GM21367 (cell line): Measurements from ENCODE around the gene SDK2.

Experiments used
- ATAC-seq: cut with Tn5 transposase; IDR thresholded peaks from one replicate; pipeline ENCODE4 v1.9.1; 2021; ENCODE audit not compliant: unreplicated experiment

SDK2 gene

DNA sequence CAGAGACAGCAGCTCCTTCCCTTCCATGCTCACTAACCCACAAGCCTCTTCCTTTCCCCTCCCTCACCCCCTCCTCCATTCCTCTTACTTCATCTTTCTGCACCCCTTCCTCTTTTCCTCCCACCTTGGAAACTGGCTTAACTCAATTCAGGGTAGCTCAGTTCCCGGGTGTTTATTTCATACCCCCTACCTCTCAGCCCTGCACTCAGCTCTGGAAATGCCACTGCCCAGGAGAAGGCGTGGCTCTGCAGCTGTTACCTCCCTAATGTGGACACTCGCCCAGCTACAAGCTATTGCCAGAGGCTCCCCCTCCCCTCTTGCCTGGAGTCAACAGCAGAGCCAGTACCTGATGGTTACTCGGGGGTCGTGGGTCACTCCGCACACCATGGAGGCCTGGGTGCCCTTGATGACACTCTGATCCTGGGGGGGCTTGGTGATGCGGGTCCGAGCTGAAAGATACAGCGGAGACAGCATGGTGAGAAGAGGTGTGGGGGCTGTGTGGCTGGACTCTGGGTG, 214.0 kb downstream of the SDK2 start:
- no peak for ATAC-seq

DNA sequence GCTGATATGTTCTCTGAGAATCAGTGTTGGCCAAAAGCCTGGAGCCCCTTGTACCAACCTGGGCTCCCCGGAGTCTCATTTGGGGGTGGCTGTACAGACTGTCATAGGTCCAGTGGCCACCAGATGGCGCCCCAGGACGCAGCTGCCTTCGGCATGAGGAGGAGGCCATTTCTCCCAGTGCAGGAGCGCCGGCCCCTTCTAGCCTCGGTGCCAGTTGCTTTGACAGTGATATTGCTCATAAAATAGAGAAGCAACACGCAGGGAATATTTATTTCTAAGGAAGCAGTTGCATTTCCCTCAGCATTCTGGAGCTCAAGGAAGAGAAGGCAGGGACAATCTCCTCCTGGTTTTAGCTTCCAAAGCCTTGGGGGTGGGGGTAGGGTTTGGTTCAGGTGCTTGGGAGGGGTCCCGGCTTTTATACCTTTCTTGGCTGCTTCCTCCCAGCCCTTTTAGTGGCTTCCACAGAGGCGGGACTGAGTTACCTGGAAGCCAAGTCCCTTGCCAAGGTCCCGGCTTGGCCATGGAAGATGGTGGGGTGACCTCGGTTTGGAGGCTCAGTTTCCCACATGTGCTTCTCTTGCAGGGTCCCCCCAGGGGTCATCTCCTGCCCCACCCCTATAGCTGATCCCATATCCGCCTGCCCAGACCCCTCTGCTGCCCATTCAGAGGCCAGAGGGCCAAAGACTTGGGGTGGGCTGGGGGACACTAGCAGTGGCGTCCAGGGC, 214.6 kb downstream of the SDK2 start:
- ATAC-seq: no peak

DNA sequence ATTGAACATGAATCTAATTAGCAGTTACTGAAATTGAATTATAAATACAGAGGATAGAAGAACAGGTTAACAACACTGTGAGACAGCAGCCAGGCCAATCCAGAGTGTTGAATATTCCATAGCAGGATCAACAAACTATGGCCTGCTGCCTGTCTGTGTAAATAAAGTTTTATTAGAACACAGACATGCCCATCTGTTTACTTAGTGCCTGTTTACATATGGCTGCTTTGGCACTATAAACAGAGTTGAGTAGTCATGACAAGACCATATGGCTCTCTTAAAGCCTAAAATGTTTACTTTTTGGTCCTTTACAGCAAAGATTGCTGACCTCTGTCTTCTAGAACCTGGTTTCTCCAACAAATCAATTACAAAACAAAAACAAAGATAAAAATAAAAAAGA, 217.0 kb downstream of the SDK2 start:
- no peak for ATAC-seq

DNA sequence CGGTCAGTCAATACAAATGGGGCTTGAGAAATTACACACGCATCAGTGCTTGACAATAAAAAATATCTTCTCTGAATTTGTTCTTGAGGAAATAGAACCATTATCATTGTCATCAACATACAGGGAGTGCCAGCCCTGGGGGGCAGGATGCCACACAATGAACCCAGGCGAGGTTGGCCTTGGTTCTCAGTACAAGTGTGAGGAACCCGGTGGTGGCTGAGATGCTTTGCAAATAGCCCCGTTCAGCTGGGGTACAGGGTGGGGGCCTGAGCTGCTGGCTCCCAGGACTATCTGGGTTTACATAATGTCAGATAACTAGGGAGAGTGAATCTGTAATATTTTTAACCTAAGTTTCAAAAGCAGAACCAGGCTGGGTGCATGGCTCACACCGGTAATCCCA, 219.7 kb downstream of the SDK2 start:
- ATAC-seq: no peak

DNA sequence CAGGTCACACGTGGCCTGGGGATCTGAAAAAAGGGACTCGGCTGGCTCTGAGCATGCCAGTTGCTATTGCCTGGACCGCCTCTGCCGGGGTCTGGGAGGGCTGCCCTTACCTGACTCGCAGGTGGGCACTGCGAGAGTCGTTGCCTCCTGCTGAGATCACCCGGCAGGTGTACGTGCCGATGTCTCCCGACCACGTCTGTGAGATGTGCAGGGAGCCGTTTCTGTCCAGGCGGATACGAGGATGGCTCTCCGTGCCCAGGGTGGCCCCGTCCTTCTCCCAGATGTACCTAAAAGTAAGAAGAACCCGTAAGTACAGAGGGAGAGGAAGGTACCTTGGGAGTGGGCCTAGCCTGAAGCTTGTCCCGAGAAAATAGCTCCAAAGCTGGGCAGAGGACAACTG, 220.4 kb downstream of the SDK2 start:
- ATAC-seq: no peak

DNA sequence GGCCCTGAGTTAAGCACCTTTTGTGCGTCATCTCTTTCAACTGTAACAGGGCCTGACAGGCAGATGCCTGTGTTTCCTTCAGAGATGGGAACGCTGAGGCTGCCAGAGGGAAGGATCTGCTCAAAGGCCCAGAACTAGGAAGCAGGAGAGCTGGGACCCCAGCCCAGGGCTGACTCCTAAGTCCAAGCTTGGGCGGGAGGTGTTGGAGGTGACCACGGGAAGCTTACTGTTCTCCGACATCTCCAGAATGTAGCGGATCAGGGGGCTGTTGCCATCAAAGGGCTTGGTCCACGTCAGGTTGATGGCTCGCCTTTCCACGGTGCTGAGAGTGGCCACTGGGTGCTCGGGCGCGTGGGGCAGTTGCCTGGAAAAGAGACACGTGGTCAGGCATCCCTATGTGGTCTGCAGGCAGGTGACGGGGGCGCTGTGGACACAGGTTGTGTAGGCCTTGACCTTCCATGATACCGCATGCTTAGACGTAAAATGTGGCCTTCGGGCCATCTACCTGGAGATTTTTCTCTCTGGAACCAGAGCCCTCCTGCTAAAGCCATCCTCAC, 221.0 kb downstream of the SDK2 start:
- no peak for ATAC-seq

DNA sequence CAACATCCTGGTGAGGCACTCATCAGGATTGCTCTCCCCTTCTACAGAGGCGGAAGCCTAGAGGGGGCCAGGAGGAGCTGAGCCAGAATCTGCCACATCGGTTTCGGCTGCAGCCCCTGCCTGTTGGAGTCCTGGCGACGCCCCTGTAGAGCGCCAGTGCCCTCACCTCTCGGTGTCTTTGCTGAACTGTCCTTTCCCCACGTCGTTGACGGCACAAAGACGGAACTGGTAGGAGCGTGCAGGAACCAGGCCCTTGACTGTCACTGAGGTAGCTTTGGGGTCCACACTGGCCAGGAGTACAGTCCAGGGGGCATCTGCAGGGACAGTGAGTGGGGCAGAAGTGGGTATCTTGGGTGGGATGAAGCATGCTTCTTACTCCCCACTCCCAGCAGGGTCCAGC, 222.1 kb downstream of the SDK2 start:
- ATAC-seq: no peak

DNA sequence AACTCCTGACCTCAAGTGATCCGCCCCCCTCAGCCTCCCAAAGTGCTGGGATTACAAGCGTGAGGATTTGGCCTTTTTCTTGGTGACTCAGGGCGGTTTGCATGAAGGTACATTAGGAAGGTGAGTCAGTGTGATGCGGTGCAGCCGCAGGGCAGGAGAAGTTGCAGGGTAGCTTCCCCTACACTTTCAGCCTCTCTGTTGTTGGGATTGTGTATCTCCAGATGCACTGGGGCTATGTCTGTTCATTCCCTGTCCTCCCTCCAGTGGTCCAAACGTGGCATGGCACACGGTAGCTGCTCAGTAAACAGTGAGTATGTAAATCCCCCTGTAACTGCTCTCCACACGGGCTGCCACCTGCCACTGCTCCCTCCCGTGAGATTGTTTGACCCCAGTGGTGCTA, 223.3 kb downstream of the SDK2 start:
- ATAC-seq: no peak

DNA sequence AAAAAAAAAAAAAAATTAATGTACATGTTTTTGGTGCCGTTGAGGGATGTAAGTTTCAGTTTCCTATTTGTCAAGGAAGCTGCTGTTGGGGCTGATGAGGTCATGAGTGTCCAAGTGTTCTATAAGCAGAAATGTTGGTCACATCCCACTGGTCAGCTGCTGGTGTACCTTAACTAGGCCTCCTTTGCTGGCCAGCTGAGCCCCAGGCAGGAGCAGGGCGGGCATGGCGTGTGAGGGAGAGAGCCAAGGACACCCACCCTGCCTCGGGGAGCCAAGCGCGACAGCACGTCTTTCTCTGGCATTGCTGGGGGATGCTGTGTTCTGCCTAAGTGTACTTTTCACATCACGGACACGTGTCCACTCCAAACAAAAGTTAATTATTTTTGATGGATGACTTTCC, 224.4 kb downstream of the SDK2 start:
- ATAC-seq: no peak

DNA sequence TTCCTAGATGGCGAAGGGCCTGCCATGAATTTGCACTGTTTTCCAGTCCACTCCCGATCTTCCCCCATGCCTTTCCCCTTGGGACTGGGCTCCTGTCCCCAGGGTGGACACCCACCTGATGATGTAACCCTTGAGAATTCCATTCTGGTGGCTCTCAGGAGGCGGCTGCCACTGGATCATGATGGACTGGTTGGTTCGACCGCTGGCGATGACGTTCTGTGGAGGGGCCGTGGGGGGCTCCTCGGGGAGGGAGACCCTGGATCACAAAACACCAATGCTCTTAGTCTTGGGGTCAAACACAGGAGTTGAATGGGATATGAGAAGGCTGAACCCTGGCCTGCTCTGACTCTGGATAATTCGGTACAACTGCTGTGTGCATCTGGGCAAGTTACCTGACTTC, 225.2 kb downstream of the SDK2 start:
- ATAC-seq: no peak

DNA sequence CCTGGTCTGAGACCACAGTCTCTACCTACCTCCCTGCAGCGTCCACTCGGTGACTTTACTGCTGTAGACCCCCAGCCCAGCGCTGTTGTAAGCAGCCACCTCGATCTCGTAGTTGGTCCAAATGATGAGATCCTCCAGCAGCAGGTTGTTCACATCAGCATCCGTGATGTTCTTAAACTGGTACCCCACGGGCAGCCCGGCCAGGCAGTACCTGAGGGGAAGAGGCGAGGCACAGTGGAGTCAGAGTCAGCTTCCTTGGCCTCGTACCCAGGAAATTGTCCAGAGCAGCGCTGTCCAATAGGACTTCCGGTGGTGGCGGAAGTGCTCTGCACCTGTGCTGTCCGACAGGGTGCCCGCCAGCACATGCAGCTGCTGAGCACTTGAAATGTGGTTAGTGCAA, 228.5 kb downstream of the SDK2 start:
- ATAC-seq: no peak

DNA sequence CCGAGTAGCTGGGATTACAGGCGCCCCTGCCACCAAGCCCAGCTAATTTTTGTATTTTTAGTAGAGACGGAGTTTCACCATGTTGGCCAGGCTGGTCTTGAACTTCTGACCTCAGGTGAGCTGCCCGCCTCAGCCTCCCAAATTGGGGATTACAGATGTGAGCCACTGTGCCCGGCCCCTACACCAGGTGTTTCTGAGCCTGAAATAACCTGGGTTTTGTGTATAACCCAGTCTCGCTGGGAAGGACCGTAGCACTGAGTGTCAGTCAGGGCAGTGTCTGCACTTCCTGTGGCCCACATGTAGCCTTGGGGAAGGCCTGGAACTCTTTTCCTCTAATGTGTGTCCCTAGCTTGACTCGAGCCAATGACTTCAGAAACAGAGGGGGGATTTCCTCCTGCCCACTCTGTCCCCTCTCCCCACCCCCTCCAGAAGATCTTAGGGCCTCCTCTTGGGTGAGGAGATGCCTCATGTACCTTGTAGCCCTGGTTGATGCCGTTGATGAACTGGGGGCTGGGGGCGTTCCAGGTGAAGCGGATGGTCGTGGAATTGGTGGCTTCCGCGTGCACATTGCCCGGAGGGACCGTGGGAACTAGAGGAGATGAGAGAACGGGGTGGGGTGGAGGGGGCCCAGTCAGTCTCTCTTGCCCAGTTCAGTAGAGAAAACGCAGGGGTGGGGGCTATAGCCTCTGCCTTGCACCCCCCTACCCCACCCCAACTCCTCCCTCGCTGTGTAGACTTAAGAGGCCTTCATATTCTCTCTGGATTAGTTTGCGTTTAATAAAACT, 229.9 kb downstream of the SDK2 start:
- no peak for ATAC-seq

DNA sequence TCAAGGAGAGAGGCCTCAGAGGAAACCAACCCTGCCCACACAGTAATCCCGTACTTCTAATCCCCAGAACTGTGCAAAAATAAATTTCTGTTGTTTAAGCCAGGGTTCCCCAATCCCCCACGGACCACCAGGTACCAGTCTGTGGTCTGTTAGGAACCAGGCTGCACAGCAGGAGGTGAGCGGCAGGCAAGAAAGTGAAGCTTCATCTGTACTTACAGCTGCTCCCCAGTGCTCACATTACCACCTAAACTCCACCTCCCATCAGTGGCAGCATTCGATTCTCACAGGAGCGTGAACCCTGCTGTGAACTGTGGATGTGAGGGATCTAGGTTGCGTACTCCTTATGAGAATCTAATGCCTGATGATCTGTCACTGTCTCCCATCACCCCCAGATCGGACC, 231.3 kb downstream of the SDK2 start:
- no peak for ATAC-seq

DNA sequence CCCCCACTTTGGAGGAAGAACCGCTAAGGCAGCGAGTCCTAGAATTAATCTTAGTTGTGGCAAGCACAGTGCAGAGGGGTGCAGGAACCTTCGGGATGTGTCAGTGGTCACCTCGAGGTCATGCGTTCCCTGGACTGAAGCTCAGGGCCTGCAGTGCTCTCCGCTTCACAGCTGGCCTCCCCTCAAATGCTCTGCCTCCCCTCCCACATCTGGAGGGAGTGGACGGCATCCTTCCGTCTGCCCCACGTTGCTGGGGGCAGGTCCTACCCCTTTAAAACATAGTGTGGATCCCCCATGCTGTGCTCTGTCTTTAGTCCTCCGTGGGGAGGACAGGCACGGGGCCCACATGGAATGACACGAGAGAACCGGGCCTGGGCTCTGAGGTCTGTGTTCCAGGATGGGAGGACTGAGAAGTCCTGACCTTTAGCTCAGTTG, 232.9 kb downstream of the SDK2 start:
- ATAC-seq: no peak

DNA sequence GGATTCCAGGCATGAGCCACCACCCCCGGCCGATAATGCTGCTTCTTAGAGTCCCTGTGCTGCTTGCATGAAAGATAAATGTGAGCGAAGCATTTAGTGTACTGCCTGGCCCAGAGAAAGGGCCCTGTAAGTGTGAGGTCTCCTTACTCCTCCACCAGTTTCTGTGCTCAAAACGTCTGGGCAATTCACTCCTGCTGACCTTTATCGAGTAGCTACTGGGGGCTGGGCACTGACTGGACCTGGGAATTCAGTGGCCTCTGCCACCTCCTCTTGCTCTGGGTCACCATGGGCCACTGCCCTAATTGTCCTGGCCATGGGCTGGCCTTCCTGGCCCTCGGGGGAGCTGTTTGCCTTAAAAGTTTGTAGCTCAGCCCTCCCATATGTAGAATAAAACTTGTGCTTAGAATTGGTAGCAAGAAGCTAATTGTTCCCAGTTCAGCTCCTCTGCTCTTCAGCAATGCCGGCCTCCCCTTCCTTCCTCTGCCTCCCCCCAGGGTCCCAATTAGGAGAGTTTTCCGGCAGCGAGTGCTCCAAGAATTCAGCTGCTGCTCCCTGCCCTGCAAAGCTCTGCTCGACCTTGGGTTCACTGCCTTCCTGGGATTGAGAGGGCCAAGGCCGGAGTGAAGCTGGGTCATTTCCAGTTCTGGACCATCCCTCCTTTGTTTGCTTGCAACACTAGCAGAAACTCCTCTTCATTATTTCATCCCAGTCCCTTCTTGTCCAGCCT, 233.5 kb downstream of the SDK2 start:
- no peak for ATAC-seq

DNA sequence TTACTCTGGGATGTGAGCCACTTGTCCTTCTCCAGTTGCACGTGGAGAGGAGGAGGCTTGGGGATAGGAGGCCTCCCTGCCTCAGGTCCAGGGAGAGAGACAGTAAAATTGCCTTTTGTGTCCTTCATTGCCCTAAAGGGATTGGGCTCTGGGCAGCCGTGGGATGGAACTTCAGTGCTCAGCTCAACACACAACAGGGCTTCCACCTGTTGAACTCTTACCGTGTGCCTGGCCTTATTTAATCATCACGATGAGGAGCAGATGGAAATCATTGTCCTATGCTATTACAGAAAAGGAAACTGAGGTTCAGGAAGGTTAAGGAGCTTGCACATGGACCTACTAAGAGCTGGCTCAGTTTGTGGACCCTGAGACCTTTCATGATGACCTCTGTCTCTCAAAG, 240.0 kb downstream of the SDK2 start:
- ATAC-seq: no peak

DNA sequence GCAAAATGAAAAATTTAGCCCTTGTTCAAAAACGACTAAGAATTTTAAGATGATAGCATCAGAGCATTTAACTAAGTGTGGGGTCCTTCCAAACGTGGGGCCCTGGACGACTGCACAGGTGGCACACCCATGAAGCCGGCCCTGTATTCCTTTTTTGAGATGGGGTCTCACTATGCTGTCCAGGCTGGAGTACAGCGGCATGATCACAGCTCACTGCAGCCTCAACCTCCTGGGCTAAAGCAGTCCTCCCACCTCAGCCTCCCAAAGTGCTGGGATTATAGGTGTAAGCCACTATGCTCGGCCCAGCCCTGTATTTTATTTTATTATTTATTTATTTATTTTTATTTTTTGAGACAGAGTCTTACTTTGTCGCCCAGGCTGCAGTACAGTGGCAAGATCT, 241.8 kb downstream of the SDK2 start:
- no peak for ATAC-seq

DNA sequence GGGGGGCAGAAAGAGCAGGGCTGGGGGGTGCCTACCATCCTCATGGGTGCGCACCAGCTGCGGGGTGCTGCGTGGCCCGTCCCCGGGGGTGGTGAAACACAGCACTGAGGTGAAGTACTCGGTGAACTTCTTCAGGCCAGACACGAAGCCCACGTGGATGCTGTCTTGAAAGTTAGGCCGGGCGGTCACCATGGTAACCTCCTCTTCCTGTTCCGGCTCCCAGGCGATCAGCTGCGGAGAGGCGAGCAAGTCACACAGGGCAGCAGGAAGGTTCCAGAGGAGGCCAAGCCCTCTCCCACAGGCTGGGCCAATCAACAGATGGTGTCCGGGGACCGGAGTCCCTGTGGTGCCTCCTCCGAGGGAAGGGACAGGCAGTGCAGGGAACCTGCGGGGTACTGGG, 242.3 kb downstream of the SDK2 start:
- ATAC-seq: no peak

DNA sequence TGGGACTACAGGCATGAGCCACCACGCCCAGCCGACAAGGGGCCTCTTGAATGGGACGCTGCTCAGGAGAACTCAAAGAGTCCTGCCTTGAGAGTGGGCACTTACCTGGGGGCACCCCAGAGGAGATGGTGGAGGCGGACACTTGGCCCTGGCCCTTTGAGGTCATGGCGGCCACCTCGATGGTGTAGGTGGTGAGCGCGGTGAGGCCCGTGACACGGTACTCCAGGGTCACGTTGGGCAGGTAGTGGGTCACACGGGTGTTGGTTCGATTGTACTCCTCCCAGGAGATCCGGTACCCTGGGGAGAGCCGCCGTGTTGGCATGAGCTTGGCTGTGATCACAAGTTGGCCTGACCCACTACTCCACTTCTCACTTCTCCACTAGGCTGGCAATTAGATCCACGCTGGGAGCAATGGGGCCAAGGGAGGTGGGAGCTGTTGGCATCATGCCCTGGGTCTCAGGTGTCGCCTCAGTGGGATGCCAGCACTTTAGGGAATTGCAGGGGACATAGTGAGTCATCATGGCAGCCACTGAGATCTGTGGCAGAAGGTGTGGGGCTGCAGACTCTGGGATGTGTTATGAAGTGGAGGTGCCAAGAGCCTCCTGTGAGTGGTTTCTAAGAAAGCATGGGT, 243.2 kb downstream of the SDK2 start:
- ATAC-seq: no peak

DNA sequence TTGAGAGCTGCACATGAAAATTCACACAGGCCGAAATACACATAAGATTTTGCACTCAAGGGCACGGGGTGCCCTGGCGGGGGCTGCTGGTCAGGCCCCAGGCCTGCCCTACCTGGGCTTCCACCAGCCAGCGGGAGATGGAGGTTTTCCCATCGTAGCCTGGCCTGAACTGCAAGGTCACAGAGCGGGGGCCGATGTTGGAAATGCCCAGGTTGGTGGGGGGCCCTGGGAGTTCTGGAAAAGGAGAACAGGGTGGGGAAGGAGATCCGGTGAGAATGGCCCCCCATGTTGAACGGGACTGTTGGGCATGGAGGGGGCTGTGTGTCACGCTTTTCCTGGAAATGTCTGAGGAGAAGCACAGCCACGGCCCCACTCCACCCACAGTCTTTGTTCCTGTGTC, 245.2 kb downstream of the SDK2 start:
- no peak for ATAC-seq
